ENCODE data around the gene CMIP.

- no peak for TF ChIP-seq CTCF (IDR thresholded peaks at IDR 0.05)
- TF ChIP-seq POLR2A (IDR thresholded peaks at IDR 0.05), result no peak
These were observed 20.9 kb downstream of the CMIP start for GRCh38 chr16:81465375-81465943.
